Ovary (tissue), 9 donors: ENCODE data around the gene ANAPC16. TPM values are rescaled to one million over a fixed set of nuclear protein-coding genes. Genes with fewer than 3 reads are reported as not detected.

Source experiments
- DNase-seq, 5 donors: peaks; one replicate each; pipeline ENCODE4 v3.0.0-alpha.2; 2019 to 2020
- H3K27ac ChIP-seq, 2 donors: fragments of 200-600 bp; one replicate each; pipeline versions ENCODE4 v1.5.1 to v1.8.0; 2019 to 2022
- H3K27me3 ChIP-seq: fragments of 200-600 bp; one replicate; pipeline ENCODE4 v1.8.0; 2022
- H3K36me3 ChIP-seq: fragments of 200-600 bp; sonication (generic); one replicate; pipeline ENCODE4 v1.5.1; 2019
- H3K4me1 ChIP-seq: one replicate; pipeline ENCODE4 v1.8.1; 2013; ENCODE audit warnings: mild to moderate bottlenecking, moderate library complexity; ENCODE audit not compliant: insufficient read depth
- H3K4me3 ChIP-seq: fragments of 200-600 bp; sonication (generic); one replicate; pipeline ENCODE4 v1.5.1; 2017
- H3K9me3 ChIP-seq, 2 donors: fragments of 200-600 bp in 1 of 2; sonication (generic) in 1 of 2; one replicate each; pipeline versions ENCODE4 v1.5.1 to v1.8.1; 2013 to 2019; ENCODE audit warnings: mild to moderate bottlenecking in 1 of 2, moderate library complexity in 1 of 2
- CTCF ChIP-seq, 3 donors: fragments of 450-650 bp in 2 of 3; fragments of 200-600 bp in 1 of 3; IDR thresholded peaks; one replicate each; pipeline versions ENCODE4 v1.5.1 to v1.8.0; 2016 to 2022; ENCODE audit warnings: antibody characterized with exemption in 3 of 3, mild to moderate bottlenecking in 1 of 3
- EP300 ChIP-seq: sonication (generic); formaldehyde crosslinking; IDR thresholded peaks from one replicate; pipeline ENCODE4 v1.6.1; 2017; ENCODE audit warnings: antibody characterized with exemption
- POLR2A ChIP-seq: fragments of 450-650 bp; IDR thresholded peaks from one replicate; pipeline ENCODE4 v1.6.1; 2017; ENCODE audit warnings: antibody characterized with exemption, mild to moderate bottlenecking, moderate library complexity
- WGBS, 3 donors: extraction: QIAGEN DNeasy Blood & Tissue Kit in 1 of 3; methylation state at CpG; one replicate each; pipeline versions ENCODE4 v1.1.5 to v1.1.7; 2013 to 2017; 5-methylcytosine and 5-hydroxymethylcytosine counted together
- intact Hi-C, 4 donors: fragments of 100-400 bp; cut with DNase I; formaldehyde crosslinking; loops; one replicate each; pipeline versions ENCODE4 v1.11.0 to v1.15.1; 2022 to 2023
- polyA plus RNA-seq, 2 donors: library from polyadenylated mRNA; stranded (reverse); fragments of 200-250 nt in 1 of 2; fragments of 350-450 nt in 1 of 2; fragmentation: Illumina TruSeq in 1 of 2; extraction: RNeasy Lipid Tissue Mini Kit (QIAGEN cat#74804) in 1 of 2; gene quantifications; one replicate each; pipeline ENCODE4 v1.2.3, GENCODE V29; 2013 to 2014
- total RNA-seq, 7 donors: library from RNA; depleted of rRNA in 2 of 7; stranded (reverse); fragments of >200 nt in 2 of 7; fragmentation: NEBNext Ultra II Directional in 3 of 7; extraction: Animal tissue kit (Norgen Biotek cat#: 25700) in 3 of 7; gene quantifications; one replicate each; pipeline versions ENCODE4 v1.1.0 to v1.2.4, GENCODE V29; 2016 to 2023
- donor health status: DM: no; HTN: no; CAD: no; lungs with moderate emphysema.
- donor health status: DM: no; HTN: no; CAD: no.
- donor health status: Bipolar disorder and iron deficiency.
- donor health status: DM: yes; HTN: yes; CAD: no.
- donor health status: DM: no; HTN: no; CAD: no.
- donor health status: DM: yes; HTN: yes; CAD: no.

ANAPC16 gene
- total and polyA plus RNA-seq, 9 donors, result 71.6 to 160 (median 120) TPM

GRCh38 chr10:72241691-72242252 is 26.0 kb downstream of the ANAPC16 start:
- peak in 2 of 5 donors; percentile 15 to 37 for DNase-seq
- intact Hi-C loops, result loop anchor here in 2 of 4 donors (10.0 kb wide), 1 partner anchor 93 kb away; no protein-coding TSS in a partner anchor
- Histone ChIP-seq H3K9me3 (no peaks in the 10 kb centered on the region), H3K27ac (no peak overlapping the region), H3K36me3 (no peaks in the 10 kb centered on the region), H3K4me1 (peaks cover 28% of the 10 kb centered on the region), H3K4me3 (no peak overlapping the region), H3K27me3 (no peaks in the 10 kb centered on the region)
- TF ChIP-seq CTCF (IDR thresholded peaks at IDR 0.05), result no peak
- no peak for TF ChIP-seq EP300
- TF ChIP-seq POLR2A, result no peak
- WGBS, 3 donors, result 79 to 83% (median 83%) methylated on average over 8 of the region's 8 CpGs

DNA sequence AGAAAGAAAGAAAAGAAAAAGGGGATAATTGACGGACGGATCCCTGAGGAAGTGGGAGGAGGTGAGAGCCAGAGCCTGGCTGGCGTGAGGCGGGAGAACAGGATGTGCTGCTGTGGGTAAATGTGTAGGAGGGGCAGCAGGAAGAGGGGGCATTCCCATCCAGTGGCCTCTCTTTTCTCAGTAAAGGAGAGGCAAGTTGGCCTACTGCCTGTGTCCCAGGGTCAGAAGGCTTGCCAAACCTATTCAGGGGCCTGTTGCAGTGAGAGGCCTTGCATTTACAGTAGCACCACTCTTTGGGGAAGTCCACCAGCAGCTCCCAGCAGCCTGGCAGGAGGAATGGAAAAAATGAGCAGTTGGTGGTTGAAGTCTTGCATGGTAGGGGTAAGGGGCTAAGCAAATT is 26.9 kb downstream of the ANAPC16 start:
- intact Hi-C loops, result loop anchor here in 2 of 4 donors (10.0 kb wide), 1 partner anchor 92 kb away; no protein-coding TSS in a partner anchor
- DNase-seq, result peak; percentile 73 to 84 (median 78)
- Histone ChIP-seq H3K4me3 (no peak overlapping the region), H3K9me3 (no peaks in the 10 kb centered on the region), H3K27me3 (no peaks in the 10 kb centered on the region), H3K27ac (no peak overlapping the region), H3K4me1 (peaks cover 37% of the 10 kb centered on the region), H3K36me3 (no peaks in the 10 kb centered on the region)
- TF ChIP-seq EP300, result peak; percentile 35
- no peak for TF ChIP-seq CTCF (IDR thresholded peaks at IDR 0.05)
- WGBS, 3 donors, result 26 to 40% (median 27%) methylated on average over 4 of the region's 4 CpGs

- Histone ChIP-seq H3K4me3 (no peak overlapping the region), H3K27ac (peak overlapping the region; percentile 45 to 57), H3K9me3 (no peaks in the 10 kb centered on the region), H3K27me3 (no peaks in the 10 kb centered on the region), H3K36me3 (no peaks in the 10 kb centered on the region), H3K4me1 (peaks cover 45% of the 10 kb centered on the region)
- WGBS, 3 donors, result 30 to 33% (median 30%) methylated on average over 11 of the region's 11 CpGs
- peak; percentile 52 to 77 (median 59) for DNase-seq
- intact Hi-C loops, result loop anchor here in 3 of 4 donors (2.0 to 10.0 kb wide), 2 partner anchors 29 to 91 kb away; partner anchors contain the start of gene DDIT4 (in 1 of the 3)
- no peak for TF ChIP-seq POLR2A
- TF ChIP-seq EP300, result peak; percentile 28
- TF ChIP-seq CTCF (IDR thresholded peaks at IDR 0.05), result peak in 1 of 3 donors; percentile 61
These were observed 28.1 kb downstream of the ANAPC16 start for GRCh38 chr10:72243822-72244437.

DNA sequence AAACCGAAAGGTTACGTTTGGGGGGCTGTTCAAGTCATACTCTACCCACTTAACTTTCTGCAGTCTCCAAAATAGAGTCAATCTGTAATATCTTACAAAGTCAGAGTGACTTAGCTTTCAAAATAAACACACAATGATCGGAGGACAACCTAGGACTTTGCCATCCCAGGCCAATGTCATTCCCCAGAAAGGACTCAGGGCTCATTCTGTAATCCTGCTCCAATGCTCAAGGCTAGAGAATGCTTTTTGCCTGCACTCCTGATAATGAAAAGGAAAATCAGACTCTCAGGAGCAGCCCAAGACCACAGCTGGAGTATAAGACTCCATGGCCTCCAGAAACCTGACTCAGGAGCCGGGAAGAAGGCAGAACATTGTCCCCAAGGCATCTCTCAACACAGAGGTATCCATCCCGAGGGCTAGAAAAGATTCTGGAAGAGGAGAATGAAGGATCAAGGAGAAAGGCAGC is 28.8 kb downstream of the ANAPC16 start:
- intact Hi-C loops, result loop anchor here in 3 of 4 donors (2.0 to 10.0 kb wide), 2 partner anchors 28 to 90 kb away; partner anchors contain the start of gene DDIT4 (in 1 of the 3)
- TF ChIP-seq CTCF (IDR thresholded peaks at IDR 0.05) (no peak), POLR2A (no peak), EP300 (no peak)
- Histone ChIP-seq H3K4me3 (no peak overlapping the region), H3K27ac (peak overlapping the region; percentile 16 to 57), H3K9me3 (no peaks in the 10 kb centered on the region), H3K27me3 (no peaks in the 10 kb centered on the region), H3K4me1 (peaks cover 47% of the 10 kb centered on the region), H3K36me3 (no peaks in the 10 kb centered on the region)
- DNase-seq, result no peak
- WGBS, 3 donors, result 15 to 28% (median 18%) methylated on average over 5 of the region's 5 CpGs
